GM21526 (cell line): ENCODE measurements around the gene ADARB1.

Experiments
- ATAC-seq: cut with Tn5 transposase; IDR thresholded peaks from one replicate; pipeline ENCODE4 v1.9.1; 2021; ENCODE audit warnings: moderate library complexity; ENCODE audit not compliant: unreplicated experiment, low FRiP score

The ADARB1 gene

GRCh38 chr21:45220714-45221490, 146.5 kb downstream of the ADARB1 start:
- ATAC-seq = no peak

- no peak for ATAC-seq
Observed at GRCh38 chr21:45222001-45222400, 147.6 kb downstream of the ADARB1 start.

- ATAC-seq = no peak
Observed at GRCh38 chr21:45223236-45224185, 149.1 kb downstream of the ADARB1 start.

GRCh38 chr21:45224189-45224938, 150.0 kb downstream of the ADARB1 start:
- no peak for ATAC-seq

- no peak for ATAC-seq
Observed at GRCh38 chr21:45225041-45225740, 150.8 kb downstream of the ADARB1 start.

GRCh38 chr21:45225741-45226327, 151.5 kb downstream of the ADARB1 start:
- ATAC-seq = no peak

- no peak for ATAC-seq
Observed at GRCh38 chr21:45226540-45227326, 152.4 kb downstream of the ADARB1 start.

- ATAC-seq = no peak
Observed at GRCh38 chr21:45227735-45228134, 153.4 kb downstream of the ADARB1 start.

- no peak for ATAC-seq
Observed at GRCh38 chr21:45228171-45228641, 153.8 kb downstream of the ADARB1 start.

- ATAC-seq = no peak
Observed at GRCh38 chr21:45228656-45229240, 154.4 kb downstream of the ADARB1 start.

- no peak for ATAC-seq
Observed at GRCh38 chr21:45231705-45232104, 157.3 kb downstream of the ADARB1 start.

- no peak for ATAC-seq
Observed at GRCh38 chr21:45234127-45234526, 159.7 kb downstream of the ADARB1 start.

- ATAC-seq = no peak
Observed at GRCh38 chr21:45234965-45235364, 160.6 kb downstream of the ADARB1 start.

GRCh38 chr21:45235488-45235887, 161.1 kb downstream of the ADARB1 start:
- no peak for ATAC-seq

- no peak for ATAC-seq
Observed at GRCh38 chr21:45236481-45236880, 162.1 kb downstream of the ADARB1 start.

GRCh38 chr21:45237401-45237800, 163.0 kb downstream of the ADARB1 start:
- ATAC-seq = no peak

- ATAC-seq = no peak
Observed at GRCh38 chr21:45241357-45241756, 167.0 kb downstream of the ADARB1 start.

- ATAC-seq = no peak
Observed at GRCh38 chr21:45243603-45244002, 169.2 kb downstream of the ADARB1 start.
